ENCODE results near the gene DHX8.

- no peak for TF ChIP-seq EZH2phosphoT487 (IDR thresholded peaks at IDR 0.05; ENCODE audit: borderline replicate concordance, low read depth)
- no peak for TF ChIP-seq RAD21 (IDR thresholded peaks at IDR 0.05; ENCODE audit: low read length)
- TF ChIP-seq TAF1 (IDR thresholded peaks at IDR 0.05; ENCODE audit: borderline replicate concordance, low read depth, low read length): no peak
Observed at GRCh38 chr17:43531082-43531378, 47.3 kb downstream of the DHX8 start.

Measured in SK-N-SH (cell line).